Skeletal muscle satellite cell (primary cell): ENCODE results near the gene ZAP70.

Source experiments
- H3K27me3 ChIP-seq: 2 replicates; pipeline ENCODE4 v1.7.0; 2013; ENCODE audit warnings: low read length; ENCODE audit not compliant: control insufficient read depth, insufficient read depth
- H3K36me3 ChIP-seq: 2 replicates; pipeline ENCODE4 v1.7.0; 2013; ENCODE audit warnings: mild to moderate bottlenecking, control low read depth, low read length; ENCODE audit not compliant: insufficient read depth
- H3K4me1 ChIP-seq: 2 replicates; pipeline ENCODE4 v1.7.0; 2013; ENCODE audit warnings: low read length; ENCODE audit not compliant: control insufficient read depth, insufficient read depth
- H3K4me2 ChIP-seq: 2 replicates; pipeline ENCODE4 v1.7.0; 2013; ENCODE audit warnings: mild to moderate bottlenecking, low read length
- H3K4me3 ChIP-seq: 2 replicates; pipeline ENCODE4 v1.7.0; 2013; ENCODE audit warnings: low read length
- H3K9ac ChIP-seq: 2 replicates; pipeline ENCODE4 v1.7.0; 2013; ENCODE audit warnings: mild to moderate bottlenecking, low read depth, low read length, moderate library complexity
- H3K9me3 ChIP-seq: replicated peaks from 2 replicates; pipeline ENCODE4 v1.7.0; 2013; ENCODE audit warnings: mild to moderate bottlenecking, control low read depth, low read length

The ZAP70 gene

DNA sequence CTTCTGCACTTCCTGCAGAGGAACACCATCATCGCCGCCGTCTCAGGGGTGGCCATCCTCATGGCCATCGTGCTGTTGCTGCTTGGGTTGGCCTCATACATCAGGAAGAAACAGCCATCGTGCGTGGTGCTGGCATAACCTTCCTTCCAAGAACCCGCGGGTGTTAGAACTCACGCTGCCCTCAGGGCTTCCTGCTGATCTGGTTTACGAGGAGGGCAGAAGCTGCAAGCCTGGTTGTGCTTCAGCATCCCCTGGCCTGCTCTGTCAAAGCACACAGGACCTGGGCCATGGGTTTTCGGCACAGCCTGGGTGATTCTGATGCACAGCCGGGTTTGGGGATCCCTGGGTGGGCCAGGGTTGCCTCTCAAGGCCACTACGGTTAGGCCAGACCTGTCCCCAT, 12.2 kb upstream of the ZAP70 start:
- Histone ChIP-seq H3K4me3 (no peak overlapping the region), H3K36me3 (no peaks in the 10 kb centered on the region), H3K27me3 (no peaks in the 10 kb centered on the region), H3K4me2 (no peak overlapping the region), H3K9ac (no peak overlapping the region), H3K9me3 (no peaks in the 10 kb centered on the region), H3K4me1 (peaks cover 4% of the 10 kb centered on the region)

DNA sequence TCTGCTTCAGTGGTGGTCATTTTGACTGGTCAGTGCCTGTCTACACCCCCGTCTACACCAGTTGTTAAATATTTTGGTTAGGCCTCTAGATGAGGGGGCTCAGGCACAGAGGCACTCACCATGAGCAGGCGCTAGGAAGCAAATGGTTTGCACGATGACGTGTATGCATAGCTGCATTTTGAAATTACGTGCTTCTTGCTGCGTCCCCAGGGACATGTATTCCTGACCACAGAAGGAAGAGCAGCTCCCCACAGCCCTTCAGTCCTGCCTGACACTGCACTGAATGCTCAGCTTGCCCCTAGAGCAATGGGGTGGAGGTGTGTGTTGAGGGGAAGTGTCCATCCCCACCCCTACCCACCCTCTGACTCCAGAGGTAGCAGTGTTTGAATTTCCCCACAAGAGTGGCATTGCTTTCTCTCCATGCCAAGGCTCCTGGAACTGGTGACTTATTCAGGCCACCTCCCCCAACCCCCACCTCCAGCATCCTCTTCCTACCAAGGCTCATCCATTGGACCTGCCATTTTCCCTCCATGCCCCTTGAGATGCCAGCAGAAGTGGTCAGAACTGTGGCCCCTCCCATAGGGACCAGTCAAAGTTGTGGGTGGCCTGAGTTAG, 11.4 kb upstream of the ZAP70 start:
- H3K4me1 ChIP-seq = peaks cover 4% of the 10 kb centered on the region
- H3K27me3 ChIP-seq = no peaks in the 10 kb centered on the region
- no peak overlapping the region for H3K4me3 ChIP-seq
- no peaks in the 10 kb centered on the region for H3K36me3 ChIP-seq
- no peak overlapping the region for H3K9ac ChIP-seq
- no peaks in the 10 kb centered on the region for H3K9me3 ChIP-seq
- peak overlapping the region; percentile 50 for H3K4me2 ChIP-seq

DNA sequence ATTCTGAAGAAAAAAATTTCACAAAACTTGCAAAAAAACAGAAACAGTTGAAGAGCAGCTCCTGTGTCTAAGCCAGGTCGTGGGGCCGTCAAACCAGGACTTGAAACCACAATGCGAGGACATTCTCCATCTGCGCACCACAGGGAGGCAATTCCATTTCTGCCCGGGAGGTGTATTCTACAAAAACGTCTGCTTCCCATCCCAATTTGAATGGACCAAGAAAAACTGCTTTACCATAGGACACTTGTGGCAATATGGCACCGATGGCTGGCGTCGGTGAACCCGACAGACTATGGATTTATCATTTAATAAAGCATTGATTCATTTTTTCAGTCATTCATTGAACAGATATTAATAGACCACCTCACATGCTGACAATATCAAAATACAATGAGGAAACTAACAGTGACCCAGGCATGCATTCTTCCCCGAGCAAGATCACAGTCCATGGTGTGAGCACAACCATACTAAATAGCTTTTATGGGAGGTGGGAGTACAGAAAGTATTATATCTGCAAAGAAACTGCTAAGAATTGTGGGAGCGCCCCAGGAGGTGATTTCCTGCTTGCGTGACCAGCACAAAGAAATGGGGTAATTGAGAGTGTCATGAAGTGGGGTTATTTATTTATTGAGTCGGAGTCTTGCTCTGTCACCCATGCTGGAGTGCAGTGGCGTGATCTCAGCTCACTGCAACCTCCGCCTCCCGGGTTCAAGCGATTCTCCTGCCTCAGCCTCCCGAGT, 10.5 kb upstream of the ZAP70 start:
- Histone ChIP-seq H3K9me3 (no peaks in the 10 kb centered on the region), H3K4me1 (peaks cover 4% of the 10 kb centered on the region), H3K36me3 (no peaks in the 10 kb centered on the region), H3K9ac (no peak overlapping the region), H3K4me2 (no peak overlapping the region), H3K27me3 (no peaks in the 10 kb centered on the region), H3K4me3 (no peak overlapping the region)

DNA sequence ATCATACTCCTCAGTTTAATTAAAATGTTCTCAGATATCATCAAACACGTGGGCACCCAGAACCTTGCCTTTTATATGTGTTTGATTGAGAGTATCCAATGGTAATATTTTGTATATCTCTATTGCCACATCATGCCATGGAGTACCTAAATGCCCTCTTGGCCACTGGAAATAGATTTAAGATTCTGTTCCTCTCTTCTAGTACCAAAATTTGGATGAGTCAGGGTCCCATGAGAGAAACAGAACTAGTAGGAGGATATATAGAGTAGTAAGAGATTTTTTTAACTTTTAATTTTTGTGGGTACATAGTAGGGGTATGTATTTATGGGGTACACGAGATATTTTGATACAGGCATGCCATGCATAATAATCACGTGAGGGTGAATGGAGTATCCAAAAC, 9.6 kb upstream of the ZAP70 start:
- Histone ChIP-seq H3K4me2 (no peak overlapping the region), H3K4me1 (peaks cover 4% of the 10 kb centered on the region), H3K9me3 (no peaks in the 10 kb centered on the region), H3K36me3 (no peaks in the 10 kb centered on the region), H3K9ac (no peak overlapping the region), H3K4me3 (no peak overlapping the region), H3K27me3 (peaks cover 4% of the 10 kb centered on the region)

DNA sequence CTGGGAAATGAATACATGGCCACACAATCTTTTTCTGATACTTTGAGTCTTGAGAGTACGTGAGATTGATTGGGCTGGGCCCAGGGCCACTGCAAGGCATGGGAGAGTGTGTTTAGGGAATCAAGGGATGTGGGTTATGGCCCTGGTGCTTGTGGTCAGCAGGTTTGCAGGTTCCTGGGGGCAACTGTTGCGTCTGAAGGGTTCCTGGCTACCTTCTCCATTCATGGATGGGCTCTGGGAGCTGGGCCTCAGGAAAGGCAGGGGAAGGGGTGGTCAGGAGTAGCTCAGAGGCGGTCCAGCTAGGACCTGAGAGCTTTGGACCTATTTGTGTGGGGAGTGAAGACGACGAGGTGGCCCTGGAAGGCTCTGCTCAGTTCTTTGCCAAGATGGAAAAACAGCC, 8.4 kb upstream of the ZAP70 start:
- peaks cover 4% of the 10 kb centered on the region for H3K4me1 ChIP-seq
- H3K4me3 ChIP-seq = no peak overlapping the region
- H3K27me3 ChIP-seq = peaks cover 4% of the 10 kb centered on the region
- no peak overlapping the region for H3K9ac ChIP-seq
- no peak overlapping the region for H3K4me2 ChIP-seq
- no peaks in the 10 kb centered on the region for H3K36me3 ChIP-seq
- H3K9me3 ChIP-seq = no peaks in the 10 kb centered on the region

DNA sequence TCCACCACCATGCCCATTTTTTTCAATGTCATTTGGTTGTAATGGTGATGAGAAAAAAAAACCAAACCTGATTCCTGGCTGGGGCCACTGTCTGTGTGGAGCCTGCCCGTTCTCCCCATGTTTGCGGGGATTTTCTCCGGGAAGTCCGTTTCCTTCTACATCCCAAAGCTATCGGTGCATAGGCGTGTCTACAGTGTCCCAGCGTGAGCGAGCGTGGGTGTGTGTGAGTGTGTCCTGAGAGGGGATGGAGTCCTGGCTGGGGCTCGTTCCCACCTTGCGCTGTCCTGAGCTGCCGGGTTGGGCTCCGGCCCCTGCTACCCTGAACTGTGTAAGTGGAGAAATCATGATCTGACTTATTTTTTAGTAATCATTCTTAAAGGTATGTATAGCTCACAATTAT, 7.3 kb upstream of the ZAP70 start:
- Histone ChIP-seq H3K27me3 (peaks cover 7% of the 10 kb centered on the region), H3K36me3 (no peaks in the 10 kb centered on the region), H3K9ac (no peak overlapping the region), H3K4me2 (no peak overlapping the region), H3K4me1 (peaks cover 4% of the 10 kb centered on the region), H3K9me3 (no peaks in the 10 kb centered on the region), H3K4me3 (no peak overlapping the region)

DNA sequence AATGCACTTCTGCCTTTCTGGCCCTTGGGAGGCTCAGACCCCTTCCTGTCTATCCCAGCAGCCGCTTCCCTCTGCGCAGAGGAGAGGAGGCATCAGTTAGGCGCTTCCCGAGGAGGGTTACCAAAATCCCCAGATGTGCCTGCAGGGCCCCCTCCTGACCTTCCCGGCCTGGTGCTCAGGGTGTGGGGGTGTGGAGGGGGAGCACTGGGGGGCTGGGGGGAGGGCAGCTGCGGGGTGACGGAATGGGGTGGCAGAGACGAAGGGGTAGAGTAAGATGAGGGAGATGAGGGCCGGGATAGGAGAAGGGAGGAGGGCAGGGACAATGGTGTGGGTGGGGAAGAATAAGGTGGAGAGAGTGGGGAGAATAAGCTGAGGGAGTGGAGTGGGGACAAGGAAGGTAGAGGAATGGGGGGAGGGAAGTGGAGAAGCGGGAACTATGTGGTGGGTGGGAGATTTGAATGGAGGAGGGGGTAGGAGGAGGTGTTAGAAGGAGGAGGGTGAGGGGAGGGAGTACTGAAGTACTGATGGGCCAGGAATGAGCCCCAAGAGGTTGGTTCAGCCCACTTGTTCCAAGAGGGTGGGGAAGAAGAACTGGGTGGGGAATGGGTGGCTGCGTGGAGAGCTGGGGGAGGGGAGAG, 6.5 kb upstream of the ZAP70 start:
- H3K4me3 ChIP-seq = no peak overlapping the region
- H3K9me3 ChIP-seq = no peaks in the 10 kb centered on the region
- H3K36me3 ChIP-seq = no peaks in the 10 kb centered on the region
- H3K9ac ChIP-seq = no peak overlapping the region
- peaks cover 7% of the 10 kb centered on the region for H3K27me3 ChIP-seq
- no peaks in the 10 kb centered on the region for H3K4me1 ChIP-seq
- no peak overlapping the region for H3K4me2 ChIP-seq

DNA sequence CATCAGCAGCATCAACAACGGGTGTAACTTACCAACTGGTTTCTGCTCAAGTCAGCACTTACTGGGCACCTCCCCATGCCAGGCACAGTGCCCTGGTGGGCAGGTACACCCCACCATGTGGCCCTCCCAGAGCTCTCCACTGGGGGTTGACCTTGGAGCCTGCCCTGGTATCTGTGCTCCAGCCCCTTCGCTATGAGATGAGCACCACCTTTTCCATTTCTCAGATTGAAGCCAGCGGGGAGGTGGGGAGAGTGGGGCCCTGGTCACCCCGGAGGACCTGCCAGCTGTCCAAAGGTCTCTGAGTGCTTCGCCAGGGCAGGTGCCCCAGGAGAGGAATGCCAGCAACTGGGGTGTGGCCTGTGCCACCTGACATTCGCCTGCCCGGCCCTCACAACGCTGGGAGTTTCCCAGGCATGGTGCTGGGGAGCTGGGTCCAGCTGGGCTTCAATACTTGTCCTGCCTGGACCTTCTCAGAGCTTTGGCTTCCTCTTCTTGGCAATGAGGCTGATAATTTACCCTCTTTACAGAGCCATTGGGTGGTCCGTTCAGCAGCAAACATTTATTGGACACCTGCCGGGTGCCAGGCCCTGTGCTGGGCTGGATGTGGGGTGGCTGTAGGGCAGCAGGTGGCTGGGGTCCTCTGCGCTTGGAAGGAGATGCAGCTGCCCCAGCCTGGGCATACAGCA, 5.9 kb upstream of the ZAP70 start:
- H3K9me3 ChIP-seq = no peaks in the 10 kb centered on the region
- H3K36me3 ChIP-seq = no peaks in the 10 kb centered on the region
- H3K4me2 ChIP-seq = no peak overlapping the region

DNA sequence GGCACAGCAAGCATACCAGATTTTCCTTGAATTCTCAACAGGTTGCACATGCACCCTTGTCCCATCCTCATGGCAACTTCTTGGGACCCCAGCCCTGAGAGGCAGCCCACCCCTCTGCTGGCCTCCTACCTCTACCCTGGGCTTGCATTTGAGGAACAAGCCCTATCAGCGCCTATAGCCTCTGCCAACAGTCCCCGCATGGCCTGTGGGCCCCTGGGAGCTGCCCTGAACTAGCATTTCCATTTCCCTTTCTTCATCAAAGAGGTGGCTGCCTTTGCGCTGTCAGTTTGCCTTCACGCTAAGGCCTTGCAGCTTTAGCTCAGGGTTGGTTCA, 5.4 kb upstream of the ZAP70 start:
- no peaks in the 10 kb centered on the region for H3K4me1 ChIP-seq
- no peaks in the 10 kb centered on the region for H3K9me3 ChIP-seq
- H3K4me2 ChIP-seq = no peak overlapping the region
- H3K36me3 ChIP-seq = no peaks in the 10 kb centered on the region
- H3K9ac ChIP-seq = no peak overlapping the region
- peaks cover 7% of the 10 kb centered on the region for H3K27me3 ChIP-seq
- no peak overlapping the region for H3K4me3 ChIP-seq

More for the DNA sequence above, 5.9 kb upstream of the ZAP70 start:
- Histone ChIP-seq H3K9ac (no peak overlapping the region), H3K4me3 (no peak overlapping the region), H3K4me1 (no peaks in the 10 kb centered on the region), H3K27me3 (peaks cover 7% of the 10 kb centered on the region)

DNA sequence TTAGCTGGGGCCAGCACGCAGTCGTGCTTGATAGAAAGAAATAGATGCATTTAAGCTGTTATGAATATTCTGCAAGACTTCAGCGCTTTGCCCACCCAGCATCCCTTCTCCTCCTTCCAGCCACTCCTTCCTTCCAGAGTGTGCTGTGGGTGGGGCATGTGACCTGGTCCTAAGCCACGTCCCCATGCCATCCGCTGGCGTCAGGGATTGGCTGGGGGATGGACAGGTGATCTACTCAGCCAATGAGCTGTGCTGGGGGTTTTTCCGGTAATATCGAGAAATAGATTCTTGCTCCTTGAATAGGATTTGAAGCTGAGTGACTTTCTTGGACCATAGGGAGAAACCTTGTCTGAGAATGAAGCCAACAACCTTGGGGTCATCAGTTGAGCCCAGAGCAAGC, 4.8 kb upstream of the ZAP70 start:
- no peaks in the 10 kb centered on the region for H3K4me1 ChIP-seq
- H3K36me3 ChIP-seq = no peaks in the 10 kb centered on the region
- no peak overlapping the region for H3K9ac ChIP-seq
- peaks cover 7% of the 10 kb centered on the region for H3K27me3 ChIP-seq
- H3K4me2 ChIP-seq = no peak overlapping the region
- H3K9me3 ChIP-seq = no peaks in the 10 kb centered on the region
- H3K4me3 ChIP-seq = no peak overlapping the region

DNA sequence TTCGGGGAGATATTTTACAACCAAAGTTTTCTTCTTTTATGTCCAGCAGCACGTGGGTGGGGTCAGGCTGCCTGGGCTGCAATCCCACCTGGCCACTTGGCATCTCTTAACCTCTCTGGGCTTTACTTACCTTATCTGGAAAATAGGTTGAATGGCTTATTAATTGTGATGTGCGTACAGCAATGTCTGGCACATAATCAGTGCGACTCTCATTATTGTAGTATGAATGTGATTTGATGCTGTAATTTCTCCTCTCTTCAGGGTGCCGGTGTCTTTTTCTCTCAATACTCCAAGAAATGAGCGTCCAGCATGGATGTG, 2.0 kb upstream of the ZAP70 start:
- H3K9me3 ChIP-seq = no peaks in the 10 kb centered on the region
- H3K27me3 ChIP-seq = peaks cover 17% of the 10 kb centered on the region
- no peak overlapping the region for H3K4me3 ChIP-seq
- H3K36me3 ChIP-seq = no peaks in the 10 kb centered on the region
- H3K4me1 ChIP-seq = no peaks in the 10 kb centered on the region
- no peak overlapping the region for H3K4me2 ChIP-seq
- H3K9ac ChIP-seq = no peak overlapping the region
